H1 (cell line): Measurements from ENCODE around the gene NR3C1. TPM values are rescaled to one million over a fixed set of nuclear protein-coding genes. Genes with fewer than 3 reads are reported as not detected.

ENCODE experiments used
- CTCF ChIA-PET: fragments of 300-600 bp; sonication (Branson Sonifier 250); formaldehyde crosslinking; loops from one replicate; lab custom pipeline; 2021; ENCODE audit not compliant: partially characterized antibody; lab: Charles Lee
- POLR2A ChIA-PET: fragments of 300-600 bp; sonication (Branson Sonifier 250); formaldehyde crosslinking; loops from one replicate; lab custom pipeline; 2021; ENCODE audit warnings: inconsistent platforms; ENCODE audit not compliant: partially characterized antibody; lab: Charles Lee
- DNase-seq, 2 experiments: peaks; one replicate each; pipeline versions ENCODE4 v3.0.0 to v3.0.0-alpha.2; 2010 to 2022; ENCODE audit warnings: low spot score in 2 of 2, low read depth in 1 of 2, mixed read lengths in 1 of 2
- FAIRE-seq: peaks from 2 replicates; lab custom pipeline; 2011; peaks lifted over from hg19 to GRCh38; lab: Jason Lieb, UNC
- H2AFZ ChIP-seq: 2 replicates; pipeline ENCODE4 v1.8.1; 2012; ENCODE audit warnings: low read length, inconsistent platforms
- H2AK5ac ChIP-seq: 2 replicates; pipeline ENCODE4 v1.6.1; 2013; ENCODE audit warnings: low read depth, low read length
- H2BK120ac ChIP-seq: replicated peaks from 2 replicates; pipeline ENCODE3; 2013; ENCODE audit warnings: low read depth, low read length, inconsistent platforms
- H2BK12ac ChIP-seq: 2 replicates; pipeline ENCODE4 v1.6.1; 2013; ENCODE audit warnings: low read depth, low read length
- H2BK15ac ChIP-seq: 2 replicates; pipeline ENCODE4 v1.6.1; 2013; ENCODE audit warnings: low read length
- H2BK20ac ChIP-seq: 2 replicates; pipeline ENCODE4 v1.6.1; 2013; ENCODE audit warnings: low read length
- H2BK5ac ChIP-seq: 2 replicates; pipeline ENCODE4 v1.6.1; 2013; ENCODE audit warnings: low read depth, low read length
- H3K14ac ChIP-seq: 2 replicates; pipeline ENCODE4 v1.6.1; 2013; ENCODE audit warnings: inconsistent platforms; ENCODE audit not compliant: insufficient read length
- H3K18ac ChIP-seq: 2 replicates; pipeline ENCODE4 v1.6.1; 2013; ENCODE audit warnings: low read length; ENCODE audit errors: extremely low read depth
- H3K23ac ChIP-seq: 2 replicates; pipeline ENCODE4 v1.6.1; 2013; ENCODE audit warnings: inconsistent platforms; ENCODE audit not compliant: insufficient read length
- H3K23me2 ChIP-seq: 2 replicates; pipeline ENCODE4 v1.6.1; 2013; ENCODE audit warnings: low read depth, low read length
- H3K27ac ChIP-seq: 2 replicates; pipeline ENCODE4 v1.6.1; 2011; ENCODE audit warnings: low read depth, low read length, inconsistent platforms
- H3K27me3 ChIP-seq, 4 experiments: replicated peaks in 1 of 4; 1 replicate in 1 of 4; 2 replicates in 3 of 4; pipeline versions ENCODE4 v1.6.1 to v1.8.1; 2011 to 2013; ENCODE audit warnings: low read length in 3 of 4, mild to moderate bottlenecking in 3 of 4, inconsistent platforms in 2 of 4, mixed read lengths in 2 of 4, moderate library complexity in 1 of 4; ENCODE audit not compliant: control insufficient read depth in 3 of 4, insufficient read depth in 3 of 4; ENCODE audit errors: extremely low read depth in 1 of 4
- H3K36me3 ChIP-seq, 4 experiments: 2 replicates each; pipeline versions ENCODE4 v1.6.1 to v1.8.1; 2011 to 2013; ENCODE audit warnings: mild to moderate bottlenecking in 4 of 4, low read length in 3 of 4, moderate library complexity in 2 of 4, control low read depth in 1 of 4, inconsistent platforms in 1 of 4; ENCODE audit not compliant: insufficient read depth in 4 of 4, control insufficient read depth in 2 of 4
- H3K4ac ChIP-seq: replicated peaks from 2 replicates; pipeline ENCODE3; 2013; ENCODE audit warnings: low read length, low read depth, mixed read lengths, inconsistent platforms; ENCODE audit not compliant: insufficient read length
- H3K4me1 ChIP-seq, 4 experiments: replicated peaks in 1 of 4; 1 replicate in 1 of 4; 2 replicates in 3 of 4; pipeline versions ENCODE4 v1.6.1 to v1.8.1; 2011 to 2013; ENCODE audit warnings: low read length in 3 of 4, inconsistent platforms in 2 of 4, mixed read lengths in 1 of 4; ENCODE audit not compliant: insufficient read depth in 4 of 4, control insufficient read depth in 3 of 4
- H3K4me2 ChIP-seq, 2 experiments: 2 replicates each; pipeline versions ENCODE4 v1.6.1 to v1.8.1; 2011 to 2013; ENCODE audit warnings: low read depth in 2 of 2, low read length in 2 of 2, control low read depth in 1 of 2, inconsistent platforms in 1 of 2, mild to moderate bottlenecking in 1 of 2; ENCODE audit not compliant: insufficient read depth in 1 of 2
- H3K4me3 ChIP-seq, 4 experiments: fragments of 200-600, 300-600 bp in 1 of 4; sonication (generic), shearing (Covaris generic), sonication (Bioruptor Twin) in 1 of 4; 2 replicates each; pipeline versions ENCODE4 v1.5.1 to v1.8.1; 2011 to 2016; ENCODE audit warnings: low read length in 4 of 4, low read depth in 3 of 4, control low read depth in 2 of 4, inconsistent platforms in 2 of 4, mild to moderate bottlenecking in 2 of 4, mixed read lengths in 1 of 4, moderate library complexity in 1 of 4; ENCODE audit not compliant: insufficient read depth in 2 of 4; ENCODE audit errors: extremely low read depth in 1 of 4
- H3K56ac ChIP-seq: replicated peaks from 2 replicates; pipeline ENCODE3; 2013; ENCODE audit warnings: low read depth, mild to moderate bottlenecking, mixed read lengths, low read length, inconsistent platforms; ENCODE audit not compliant: insufficient read length
- H3K79me1 ChIP-seq: 2 replicates; pipeline ENCODE4 v1.6.1; 2013; ENCODE audit warnings: low read depth, low read length, control low read depth
- H3K79me2 ChIP-seq, 2 experiments: 2 replicates each; pipeline versions ENCODE4 v1.6.1 to v1.8.1; 2012 to 2013; ENCODE audit warnings: low read length in 2 of 2, mild to moderate bottlenecking in 2 of 2, inconsistent platforms in 1 of 2; ENCODE audit not compliant: insufficient read depth in 2 of 2, control insufficient read depth in 1 of 2
- H3K9ac ChIP-seq, 4 experiments: replicated peaks in 1 of 4; 1 replicate in 1 of 4; 2 replicates in 3 of 4; pipeline versions ENCODE4 v1.6.1 to v1.8.1; 2011 to 2013; ENCODE audit warnings: low read depth in 3 of 4, low read length in 3 of 4, control low read depth in 2 of 4, mild to moderate bottlenecking in 2 of 4, moderate library complexity in 2 of 4, inconsistent platforms in 1 of 4; ENCODE audit errors: extremely low read depth in 1 of 4
- H3K9me3 ChIP-seq, 2 experiments: 2 replicates each; pipeline versions ENCODE4 v1.6.1 to v1.8.1; 2012 to 2013; ENCODE audit warnings: mild to moderate bottlenecking in 2 of 2, moderate library complexity in 2 of 2, control low read depth in 1 of 2, inconsistent platforms in 1 of 2, low read depth in 1 of 2, low read length in 1 of 2, mixed read lengths in 1 of 2; ENCODE audit not compliant: insufficient read depth in 2 of 2
- H4K20me1 ChIP-seq, 2 experiments: replicated peaks in 1 of 2; 2 replicates each; pipeline versions ENCODE3 to v1.8.1; 2011 to 2013; ENCODE audit warnings: inconsistent platforms in 2 of 2, low read length in 2 of 2, mild to moderate bottlenecking in 1 of 2; ENCODE audit not compliant: insufficient read depth in 2 of 2, control insufficient read depth in 1 of 2
- H4K5ac ChIP-seq: 2 replicates; pipeline ENCODE4 v1.6.1; 2013; ENCODE audit warnings: low read length, low read depth, mixed read lengths, inconsistent platforms; ENCODE audit not compliant: insufficient read length
- H4K8ac ChIP-seq: 2 replicates; pipeline ENCODE4 v1.8.0; 2013; ENCODE audit warnings: mild to moderate bottlenecking, moderate library complexity, low read length, inconsistent platforms; ENCODE audit not compliant: insufficient read depth; ENCODE audit errors: extremely low read depth
- H4K91ac ChIP-seq: replicated peaks from 2 replicates; pipeline ENCODE3; 2013; ENCODE audit warnings: low read length, mixed read lengths, inconsistent platforms; ENCODE audit not compliant: insufficient read length
- ASH2L ChIP-seq: fragments of 200-600, 300-600 bp; sonication (generic); IDR thresholded peaks from one replicate; pipeline ENCODE4 v1.7.1; 2017; ENCODE audit warnings: low read length
- ATF3 ChIP-seq: IDR thresholded peaks from 2 replicates; pipeline ENCODE4 v1.6.1; 2011; ENCODE audit warnings: low read depth, mild to moderate bottlenecking, low read length; ENCODE audit not compliant: insufficient read depth
- CBX5 ChIP-seq: fragments of 300-800, 300-1000 bp; sonication (generic); IDR thresholded peaks from 2 replicates; pipeline ENCODE4 v1.7.1; 2016; ENCODE audit warnings: antibody characterized with exemption, low read length, low read depth
- CHD2 ChIP-seq: IDR thresholded peaks from 2 replicates; pipeline ENCODE4 v1.6.1; 2012; ENCODE audit warnings: low read length, improper control_type of control experiment
- JUN ChIP-seq: IDR thresholded peaks from 2 replicates; pipeline ENCODE4 v1.6.1; 2011; ENCODE audit warnings: low read depth, mild to moderate bottlenecking, improper control_type of control experiment, low read length
- MAFK ChIP-seq: IDR thresholded peaks from 2 replicates; pipeline ENCODE4 v1.6.1; 2012; ENCODE audit warnings: low read depth, mild to moderate bottlenecking, improper control_type of control experiment, low read length
- MAX ChIP-seq: IDR thresholded peaks from 2 replicates; pipeline ENCODE4 v1.6.1; 2012; ENCODE audit warnings: inconsistent platforms
- NANOG ChIP-seq: IDR thresholded peaks from 2 replicates; pipeline ENCODE4 v1.6.1; 2011; ENCODE audit warnings: low read length, low read depth, mild to moderate bottlenecking, inconsistent platforms; ENCODE audit not compliant: insufficient read depth, poor library complexity, severe bottlenecking
- POLR2AphosphoS5 ChIP-seq: IDR thresholded peaks from 2 replicates; pipeline ENCODE4 v1.6.1; 2011; ENCODE audit warnings: low read depth, low read length
- SAP30 ChIP-seq: fragments of 300-600 bp; sonication (generic); IDR thresholded peaks from 2 replicates; pipeline ENCODE4 v1.7.1; 2012; ENCODE audit warnings: low read length, moderate library complexity, mild to moderate bottlenecking, inconsistent platforms; ENCODE audit not compliant: insufficient read depth, insufficient replicate concordance
- SIN3A ChIP-seq, 2 experiments: IDR thresholded peaks in 1 of 2; conservative IDR thresholded peaks in 1 of 2; 2 replicates each; pipeline ENCODE4 v1.6.1; 2011 to 2012; ENCODE audit warnings: low read length in 2 of 2, improper control_type of control experiment in 1 of 2, low read depth in 1 of 2, mild to moderate bottlenecking in 1 of 2
- SUZ12 ChIP-seq: fragments of 200-600 bp; sonication (generic); IDR thresholded peaks from 2 replicates; pipeline ENCODE4 v1.6.1; 2012; ENCODE audit warnings: mild to moderate bottlenecking, inconsistent platforms, low read length, moderate library complexity, mixed read lengths
- WGBS, 2 experiments: shearing (Covaris generic) in 1 of 2; methylation state at CpG; one replicate each; pipeline versions ENCODE4 v1.1.6 to v1.1.7; 2013 to 2015; ENCODE audit warnings: low lambda C conversion rate in 2 of 2, mixed read lengths in 2 of 2, inconsistent platforms in 1 of 2, low coverage in 1 of 2, missing lambda C conversion rate in 1 of 2; ENCODE audit not compliant: insufficient replicate concordance in 2 of 2, insufficient coverage in 1 of 2, insufficient read length in 1 of 2; ENCODE audit errors: extremely low coverage in 1 of 2, missing lambda C conversion rate in 1 of 2; 5-methylcytosine and 5-hydroxymethylcytosine counted together
- polyA plus RNA-seq, 7 experiments: library from polyadenylated mRNA; depleted of rRNA in 3 of 7; stranded (reverse) in 5 of 7; unstranded in 2 of 7; fragments of >200 nt in 5 of 7; fragments of 200-250 nt in 2 of 7; gene quantifications; 1 replicate in 5 of 7; 2 replicates in 1 of 7; 4 replicates in 1 of 7; pipeline versions ENCODE4 v1.2.1 to v1.2.3, GENCODE V29; 2011 to 2013; ENCODE audit warnings: missing spikeins in 2 of 7, mixed read lengths in 2 of 7
- total RNA-seq: library from RNA; stranded (reverse); fragmentation: NEBNext Ultra II Directional; extraction: Animal tissue kit (Norgen Biotek cat#: 25700); gene quantifications from 2 replicates; pipeline ENCODE4 v1.2.1, GENCODE V29; 2021

NR3C1 gene
- total and polyA plus RNA-seq, 2 of the 8 experiments (the other 6 are each of a cell fraction or from before 2014, with no cell fraction given): 1.7 to 5.4 TPM

- H3K79me2 ChIP-seq: no peaks in the 10 kb centered on the region
- DNase-seq (no peak), FAIRE-seq (no peak)
- H4K5ac ChIP-seq: no peak overlapping the region
- H3K56ac ChIP-seq: no peak overlapping the region
- no peak overlapping the region for H3K4me2 ChIP-seq
- H2BK12ac ChIP-seq: no peak overlapping the region
- no peak overlapping the region for H3K23ac ChIP-seq
- no peak overlapping the region for H4K8ac ChIP-seq
- H3K4me3 ChIP-seq: no peak overlapping the region
- no peak overlapping the region for H3K9ac ChIP-seq
- H4K91ac ChIP-seq: no peak overlapping the region
- no peak overlapping the region for H3K14ac ChIP-seq
- no peak overlapping the region for H2BK15ac ChIP-seq
- H3K36me3 ChIP-seq: no peaks in the 10 kb centered on the region; a peak in 1 of 8 replicates
- no peak overlapping the region for H3K18ac ChIP-seq
- H2AFZ ChIP-seq: no peak overlapping the region
- H3K4me1 ChIP-seq: no peaks in the 10 kb centered on the region
- H3K27me3 ChIP-seq: no peaks in the 10 kb centered on the region
- no peak overlapping the region for H2BK20ac ChIP-seq
- H4K20me1 ChIP-seq: no peaks in the 10 kb centered on the region
- no peaks in the 10 kb centered on the region for H3K9me3 ChIP-seq
- WGBS, 2 experiments: 100% methylated on average over 1 of the region's 2 CpGs; no CpG with 5 or more reads in 1 of the 2 experiments
- no peaks in the 10 kb centered on the region for H3K23me2 ChIP-seq
- CTCF ChIA-PET: no interaction called here
- H3K79me1 ChIP-seq: no peaks in the 10 kb centered on the region
- H2BK120ac ChIP-seq: no peak overlapping the region
- H3K27ac ChIP-seq: no peak overlapping the region
- no peak overlapping the region for H2AK5ac ChIP-seq
- H3K4ac ChIP-seq: no peak overlapping the region
- no peak overlapping the region for H2BK5ac ChIP-seq
- POLR2A ChIA-PET: no interaction called here
- no peak for TF ChIP-seq ATF3
- no peak for TF ChIP-seq SUZ12
- TF ChIP-seq SIN3A (conservative IDR thresholded peaks at IDR 0.05 in 1 of 2, IDR thresholded peaks at IDR 0.05 in 1 of 2; ENCODE audit: low read depth in 1 of 2, low read length in 2 of 2): no peak
- no peak for TF ChIP-seq MAFK
- TF ChIP-seq SAP30: no peak
- TF ChIP-seq JUN: no peak
- no peak for TF ChIP-seq NANOG
- TF ChIP-seq ASH2L: no peak
- no peak for TF ChIP-seq POLR2AphosphoS5
- TF ChIP-seq CHD2: no peak
- no peak for TF ChIP-seq CBX5
- no peak for TF ChIP-seq MAX
Measured at GRCh38 chr5:143308731-143309130, 94.8 kb downstream of the NR3C1 start.
